Right atrium auricular region (tissue), 2 donors: ENCODE data around the gene SERPINF2. TPM values are rescaled to one million over a fixed set of nuclear protein-coding genes. Genes with fewer than 3 reads are reported as not detected.

Experiments
- DNase-seq: peaks from one replicate; pipeline ENCODE4 v3.0.0-alpha.2; 2019; ENCODE audit warnings: low spot score
- H3K27ac ChIP-seq, 2 donors: fragments of 200-600 bp; sonication (generic); 1 replicate in 1 of 2; 2 replicates in 1 of 2; pipeline ENCODE4 v1.5.1; 2016 to 2019
- H3K27me3 ChIP-seq, 2 donors: fragments of 200-600 bp; sonication (generic); one replicate each; pipeline versions ENCODE4 v1.5.1 to v1.6.0; 2017 to 2019
- H3K36me3 ChIP-seq: fragments of 200-600 bp; sonication (generic); one replicate; pipeline ENCODE4 v1.5.1; 2016
- H3K4me1 ChIP-seq, 2 donors: fragments of 200-600 bp; sonication (generic); one replicate each; pipeline versions ENCODE4 v1.5.1 to v1.6.0; 2017 to 2019
- H3K4me3 ChIP-seq, 2 donors: fragments of 200-600 bp; sonication (generic); 1 replicate in 1 of 2; 2 replicates in 1 of 2; pipeline ENCODE4 v1.5.1; 2017 to 2019; ENCODE audit warnings: mild to moderate bottlenecking in 1 of 2, moderate library complexity in 1 of 2
- H3K9me3 ChIP-seq, 2 donors: fragments of 200-600 bp; sonication (generic); one replicate each; pipeline ENCODE4 v1.5.1; 2019
- total RNA-seq, 2 donors: library from RNA; depleted of rRNA; stranded (reverse); fragments of >200 nt; gene quantifications; one replicate each; pipeline ENCODE4 v1.1.0, GENCODE V29; 2016
- TF ChIP-seq, protein P1 (sequence below), 2 donors: fragments of 200-600 bp; sonication (generic); IDR thresholded peaks; one replicate each; pipeline ENCODE4 v1.5.1; 2019; ENCODE audit warnings: antibody characterized with exemption in 2 of 2

The SERPINF2 gene
- total RNA-seq, 2 donors from 2014 or later, result 1.0 to 1.5 TPM

DNA sequence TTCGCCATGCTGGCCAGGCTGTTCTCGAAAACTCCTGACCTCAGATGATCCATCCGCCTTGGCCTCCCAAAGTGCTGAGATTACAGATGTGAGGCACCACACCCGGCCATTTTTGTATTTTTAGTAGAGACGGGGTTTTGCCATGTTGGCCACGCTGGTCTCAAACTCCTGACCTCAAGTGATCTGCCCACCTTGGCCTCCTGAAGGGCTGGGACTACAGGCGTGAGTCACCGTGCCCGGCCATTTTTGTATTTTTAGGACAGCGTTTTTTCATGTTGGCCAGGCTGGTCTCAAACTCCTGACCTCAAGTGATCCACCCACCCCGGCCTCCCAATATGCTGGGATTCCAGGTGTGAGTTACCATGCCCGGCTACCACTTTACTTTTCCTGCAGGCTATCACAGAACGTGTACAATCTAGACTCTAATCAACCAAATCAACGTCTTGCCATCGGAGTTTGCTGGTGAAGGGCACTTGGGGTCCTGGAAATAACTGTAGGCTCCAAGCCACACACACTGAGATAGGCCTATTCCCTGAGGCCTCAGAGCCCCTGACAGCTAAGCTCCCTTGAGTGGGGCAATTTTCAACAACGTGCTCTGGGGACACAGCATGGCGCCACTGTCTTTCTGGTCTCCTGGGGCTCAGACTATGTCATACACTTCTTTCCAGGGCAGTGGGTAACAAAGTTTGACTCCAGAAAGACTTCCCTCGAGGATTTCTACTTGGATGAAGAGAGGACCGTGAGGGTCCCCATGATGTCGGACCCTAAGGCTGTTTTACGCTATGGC lies 31.9 kb downstream of the SERPINF2 start:
- Histone ChIP-seq H3K27ac (peak overlapping the region; percentile 43), H3K36me3 (peaks cover 33% of the 10 kb centered on the region), H3K9me3 (no peaks in the 10 kb centered on the region), H3K27me3 (no peaks in the 10 kb centered on the region), H3K4me3 (no peak overlapping the region), H3K4me1 (peaks cover 0 to 19% of the 10 kb centered on the region in 2 donors)
- DNase-seq, result no peak
- TF ChIP-seq, protein P1, sequence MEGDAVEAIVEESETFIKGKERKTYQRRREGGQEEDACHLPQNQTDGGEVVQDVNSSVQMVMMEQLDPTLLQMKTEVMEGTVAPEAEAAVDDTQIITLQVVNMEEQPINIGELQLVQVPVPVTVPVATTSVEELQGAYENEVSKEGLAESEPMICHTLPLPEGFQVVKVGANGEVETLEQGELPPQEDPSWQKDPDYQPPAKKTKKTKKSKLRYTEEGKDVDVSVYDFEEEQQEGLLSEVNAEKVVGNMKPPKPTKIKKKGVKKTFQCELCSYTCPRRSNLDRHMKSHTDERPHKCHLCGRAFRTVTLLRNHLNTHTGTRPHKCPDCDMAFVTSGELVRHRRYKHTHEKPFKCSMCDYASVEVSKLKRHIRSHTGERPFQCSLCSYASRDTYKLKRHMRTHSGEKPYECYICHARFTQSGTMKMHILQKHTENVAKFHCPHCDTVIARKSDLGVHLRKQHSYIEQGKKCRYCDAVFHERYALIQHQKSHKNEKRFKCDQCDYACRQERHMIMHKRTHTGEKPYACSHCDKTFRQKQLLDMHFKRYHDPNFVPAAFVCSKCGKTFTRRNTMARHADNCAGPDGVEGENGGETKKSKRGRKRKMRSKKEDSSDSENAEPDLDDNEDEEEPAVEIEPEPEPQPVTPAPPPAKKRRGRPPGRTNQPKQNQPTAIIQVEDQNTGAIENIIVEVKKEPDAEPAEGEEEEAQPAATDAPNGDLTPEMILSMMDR (IDR thresholded peaks at IDR 0.05), result no peak

- Histone ChIP-seq H3K36me3 (peaks cover 33% of the 10 kb centered on the region), H3K27ac (no peak overlapping the region)
- TF ChIP-seq, protein P1 (IDR thresholded peaks at IDR 0.05), result no peak
These were observed 33.7 kb downstream of the SERPINF2 start for GRCh38 chr17:1776328-1776727.

GRCh38 chr17:1776857-1777256 lies 34.2 kb downstream of the SERPINF2 start:
- Histone ChIP-seq H3K36me3 (peaks cover 33% of the 10 kb centered on the region), H3K27ac (no peak overlapping the region), H3K9me3 (no peaks in the 10 kb centered on the region), H3K4me3 (no peak overlapping the region), H3K4me1 (peaks cover 0 to 41% of the 10 kb centered on the region in 2 donors), H3K27me3 (no peaks in the 10 kb centered on the region)
- DNase-seq, result no peak
- TF ChIP-seq, protein P1 (IDR thresholded peaks at IDR 0.05), result no peak

More at GRCh38 chr17:1776328-1776727, 33.7 kb downstream of the SERPINF2 start:
- Histone ChIP-seq H3K9me3 (no peaks in the 10 kb centered on the region), H3K4me1 (peaks cover 0 to 36% of the 10 kb centered on the region in 2 donors), H3K27me3 (no peaks in the 10 kb centered on the region), H3K4me3 (no peak overlapping the region)
- no peak for DNase-seq

DNA sequence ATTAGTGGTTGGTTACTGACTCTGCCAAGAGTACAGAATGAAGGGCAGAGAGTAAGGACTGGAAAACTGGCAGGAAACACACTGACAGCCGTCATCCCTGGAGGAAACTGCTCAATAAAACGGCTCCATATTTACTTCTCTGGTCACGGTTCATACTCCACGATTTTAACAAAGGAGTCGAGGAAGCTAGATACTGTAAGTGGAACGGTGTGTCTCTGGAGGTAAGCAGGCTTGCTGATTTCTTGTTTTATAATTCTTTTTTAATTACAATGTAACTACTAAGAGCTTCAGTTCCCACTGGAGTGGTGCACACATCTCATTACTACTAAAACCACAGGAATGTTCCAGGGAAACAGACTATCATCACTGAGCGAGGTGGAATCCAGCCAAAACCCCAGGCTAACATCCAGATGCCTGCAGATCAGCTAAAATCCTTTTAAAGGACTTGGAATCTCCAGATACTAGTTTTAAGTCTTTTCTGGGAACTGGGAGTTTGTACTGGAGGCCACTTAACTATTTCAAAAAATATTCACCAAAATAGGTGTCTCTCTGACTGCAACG lies 37.0 kb downstream of the SERPINF2 start:
- TF ChIP-seq, protein P1 (IDR thresholded peaks at IDR 0.05), result no peak
- H3K27me3 ChIP-seq, result no peaks in the 10 kb centered on the region
- H3K4me3 ChIP-seq, result no peak overlapping the region
- no peaks in the 10 kb centered on the region for H3K9me3 ChIP-seq
- DNase-seq, result peak; percentile 95
- H3K27ac ChIP-seq, result peak overlapping the region; percentile 88 to 95
- H3K36me3 ChIP-seq, result peaks cover 33% of the 10 kb centered on the region
- peaks cover 0 to 49% of the 10 kb centered on the region in 2 donors for H3K4me1 ChIP-seq

DNA sequence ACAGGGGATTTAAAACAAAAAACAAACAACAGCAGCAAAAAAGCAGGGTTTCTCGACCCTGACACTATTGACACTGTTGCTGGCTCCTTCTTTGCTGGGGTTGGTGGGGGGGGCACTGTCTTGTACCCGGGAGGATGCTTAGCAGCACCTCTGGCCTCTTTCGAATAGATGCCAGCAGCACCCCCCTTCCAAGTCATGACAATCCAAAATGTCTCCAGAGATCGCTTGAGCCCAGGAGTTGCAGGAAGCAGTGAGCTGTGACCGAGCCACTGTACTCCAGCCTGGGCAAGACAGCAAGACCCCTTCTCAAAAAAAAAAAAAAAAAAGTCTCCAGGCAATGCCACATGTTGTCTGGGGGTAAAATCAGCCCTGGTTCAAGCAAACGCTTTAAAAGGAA lies 39.5 kb downstream of the SERPINF2 start:
- Histone ChIP-seq H3K4me3 (no peak overlapping the region), H3K9me3 (no peaks in the 10 kb centered on the region), H3K4me1 (peaks cover 0 to 68% of the 10 kb centered on the region in 2 donors), H3K27ac (peak overlapping the region; percentile 88 to 95), H3K27me3 (no peaks in the 10 kb centered on the region), H3K36me3 (peaks cover 21% of the 10 kb centered on the region)
- DNase-seq, result no peak
- TF ChIP-seq, protein P1 (IDR thresholded peaks at IDR 0.05), result no peak
